Neuronal stem cell (in vitro differentiated cells): ENCODE results near the gene XXYLT1.
A peak's percentile ranks its signal among the peaks of the same experiment; 100 is the strongest.
"Not testable (repeated sequence)": the region's sequence is repeated elsewhere in the genome, so short reads cannot be mapped to it uniquely, and the experiment has no call there.

Experiments
- DNase-seq: peaks from one replicate; pipeline ENCODE4 v3.0.0-alpha.2; 2013; ENCODE audit warnings: low spot score
- H2AFZ ChIP-seq: one replicate; pipeline ENCODE4 v1.6.1; 2013; ENCODE audit warnings: mild to moderate bottlenecking, low read length, inconsistent platforms
- H2AK5ac ChIP-seq: 2 replicates; pipeline ENCODE4 v1.6.1; 2013; ENCODE audit warnings: low read depth, mild to moderate bottlenecking, inconsistent platforms, low read length, moderate library complexity, mixed read lengths
- H2BK120ac ChIP-seq: 2 replicates; pipeline ENCODE4 v1.6.1; 2013; ENCODE audit warnings: low read depth, mild to moderate bottlenecking, inconsistent platforms, low read length, moderate library complexity, mixed read lengths
- H2BK12ac ChIP-seq: one replicate; pipeline ENCODE4 v1.6.1; 2013; ENCODE audit warnings: low read length, inconsistent platforms
- H2BK15ac ChIP-seq: 2 replicates; pipeline ENCODE4 v1.6.1; 2013; ENCODE audit warnings: mild to moderate bottlenecking, low read length, inconsistent platforms, mixed read lengths
- H2BK5ac ChIP-seq: one replicate; pipeline ENCODE4 v1.6.1; 2013; ENCODE audit warnings: inconsistent platforms, mild to moderate bottlenecking, low read length, moderate library complexity
- H3K14ac ChIP-seq: one replicate; pipeline ENCODE4 v1.6.1; 2013; ENCODE audit warnings: low read length, inconsistent platforms
- H3K18ac ChIP-seq: 2 replicates; pipeline ENCODE4 v1.6.1; 2013; ENCODE audit warnings: low read length, inconsistent platforms
- H3K23ac ChIP-seq: 2 replicates; pipeline ENCODE4 v1.6.1; 2013; ENCODE audit warnings: low read depth, mild to moderate bottlenecking, mixed read lengths, low read length, inconsistent platforms; ENCODE audit not compliant: poor library complexity
- H3K27ac ChIP-seq: replicated peaks from 3 replicates; pipeline ENCODE4 v1.5.1; 2013; ENCODE audit warnings: low read length, inconsistent platforms
- H3K27me3 ChIP-seq, 3 experiments: 2 replicates each; pipeline ENCODE4 v1.6.1; 2013; ENCODE audit warnings: low read length in 3 of 3, mild to moderate bottlenecking in 2 of 3, inconsistent platforms in 1 of 3, low read depth in 1 of 3, mixed read lengths in 1 of 3, moderate library complexity in 1 of 3; ENCODE audit not compliant: control insufficient read depth in 3 of 3, insufficient read depth in 3 of 3
- H3K36me3 ChIP-seq, 2 donors: replicated peaks in 1 of 2; 2 replicates each; pipeline ENCODE4 v1.6.1; 2013; ENCODE audit warnings: low read length in 2 of 2; ENCODE audit not compliant: control insufficient read depth in 2 of 2, insufficient read depth in 2 of 2
- H3K4ac ChIP-seq: 2 replicates; pipeline ENCODE4 v1.6.1; 2013; ENCODE audit warnings: inconsistent platforms, mild to moderate bottlenecking, low read length, moderate library complexity
- H3K4me1 ChIP-seq, 2 donors: 1 replicate in 1 of 2; 2 replicates in 1 of 2; pipeline ENCODE4 v1.6.1; 2013; ENCODE audit warnings: low read length in 2 of 2, low read depth in 1 of 2; ENCODE audit not compliant: control insufficient read depth in 2 of 2, insufficient read depth in 1 of 2
- H3K4me2 ChIP-seq: one replicate; pipeline ENCODE4 v1.6.1; 2013; ENCODE audit warnings: mild to moderate bottlenecking, low read length, inconsistent platforms; ENCODE audit not compliant: insufficient read depth, poor library complexity, severe bottlenecking
- H3K4me3 ChIP-seq, 2 donors: 2 replicates each; pipeline ENCODE4 v1.5.1; 2013; ENCODE audit warnings: low read length in 2 of 2, mild to moderate bottlenecking in 2 of 2, inconsistent platforms in 1 of 2, moderate library complexity in 1 of 2
- H3K79me1 ChIP-seq: one replicate; pipeline ENCODE4 v1.6.1; 2013; ENCODE audit warnings: low read depth, mild to moderate bottlenecking, inconsistent platforms, low read length, moderate library complexity
- H3K9ac ChIP-seq: one replicate; pipeline ENCODE4 v1.6.1; 2013; ENCODE audit warnings: mild to moderate bottlenecking, low read depth, low read length, inconsistent platforms; ENCODE audit not compliant: poor library complexity
- H3K9me3 ChIP-seq, 2 donors: replicated peaks in 1 of 2; 2 replicates each; pipeline versions ENCODE3 to v1.6.1; 2013; ENCODE audit warnings: low read length in 2 of 2, mild to moderate bottlenecking in 2 of 2, inconsistent platforms in 1 of 2, low read depth in 1 of 2, mixed read lengths in 1 of 2, moderate library complexity in 1 of 2; ENCODE audit not compliant: control insufficient read depth in 2 of 2, insufficient read depth in 1 of 2
- H4K8ac ChIP-seq: one replicate; pipeline ENCODE4 v1.6.1; 2013; ENCODE audit warnings: low read depth, mild to moderate bottlenecking, inconsistent platforms, low read length, moderate library complexity
- H4K91ac ChIP-seq: one replicate; pipeline ENCODE4 v1.6.1; 2013; ENCODE audit warnings: low read length, low read depth, mild to moderate bottlenecking, inconsistent platforms; ENCODE audit not compliant: poor library complexity
- WGBS, 2 donors: extraction: QIAGEN DNeasy Blood & Tissue Kit; methylation state at CpG; one replicate each; pipeline ENCODE4 v1.1.7; 2013; ENCODE audit warnings: missing lambda C conversion rate in 2 of 2, mixed read lengths in 1 of 2; ENCODE audit not compliant: insufficient read length in 2 of 2, insufficient replicate concordance in 1 of 2; ENCODE audit errors: extremely low coverage in 2 of 2; 5-methylcytosine and 5-hydroxymethylcytosine counted together

The XXYLT1 gene

DNA sequence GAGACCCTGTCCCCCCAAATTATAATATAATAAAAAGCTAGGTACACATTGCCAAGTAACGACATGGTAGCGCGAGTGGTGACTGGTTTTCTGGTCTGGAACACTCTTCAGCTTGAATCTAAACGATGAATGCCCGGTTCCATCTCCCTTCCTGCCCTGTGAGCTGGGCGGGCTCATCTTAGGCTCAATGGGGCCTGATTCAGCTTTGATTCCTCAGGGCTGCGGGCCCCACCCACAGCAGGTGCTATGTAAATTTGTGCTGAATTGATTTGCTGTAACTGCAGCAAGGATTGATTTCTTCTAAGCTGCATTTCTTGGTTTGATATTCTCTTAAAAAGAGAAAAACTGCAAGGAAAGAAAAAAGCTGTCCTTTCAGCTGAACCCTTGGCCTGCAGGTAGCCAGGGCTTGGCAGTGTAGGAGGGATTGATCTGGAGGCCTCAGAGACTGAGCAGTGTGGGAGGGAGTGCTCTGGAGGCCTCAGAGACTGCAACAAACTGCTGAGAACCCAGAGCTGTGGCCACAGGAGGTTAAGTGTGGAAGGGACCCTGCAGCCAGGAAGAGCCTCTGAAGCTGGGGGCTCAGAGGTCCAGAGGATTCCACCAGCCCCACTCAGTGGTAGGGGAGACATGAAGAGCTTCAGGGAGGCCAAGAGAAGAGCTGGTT, 231.6 kb downstream of the XXYLT1 start:
- Histone ChIP-seq H4K8ac (no peak overlapping the region), H3K23ac (no peak overlapping the region), H4K91ac (no peak overlapping the region), H2BK12ac (no peak overlapping the region), H3K9me3 (no peaks in the 10 kb centered on the region), H3K36me3 (no peaks in the 10 kb centered on the region), H3K27me3 (peaks cover 0 to 8% (median 0%) of the 10 kb centered on the region in 3 experiments), H3K9ac (no peak overlapping the region), H2BK15ac (no peak overlapping the region), H3K79me1 (no peaks in the 10 kb centered on the region), H2AFZ (peak overlapping the region; percentile 57), H2AK5ac (no peak overlapping the region), H3K14ac (no peak overlapping the region), H3K4me2 (no peak overlapping the region), H3K4ac (no peak overlapping the region), H2BK120ac (no peak overlapping the region), H3K27ac (no peak overlapping the region), H3K4me1 (peaks cover 2% of the 10 kb centered on the region in 2 donors), H2BK5ac (no peak overlapping the region), H3K18ac (peak overlapping the region; percentile 20), H3K4me3 (no peak overlapping the region)
- WGBS, 2 donors: no CpG with 5 or more reads among the region's 7 CpGs
- DNase-seq: no peak

DNA sequence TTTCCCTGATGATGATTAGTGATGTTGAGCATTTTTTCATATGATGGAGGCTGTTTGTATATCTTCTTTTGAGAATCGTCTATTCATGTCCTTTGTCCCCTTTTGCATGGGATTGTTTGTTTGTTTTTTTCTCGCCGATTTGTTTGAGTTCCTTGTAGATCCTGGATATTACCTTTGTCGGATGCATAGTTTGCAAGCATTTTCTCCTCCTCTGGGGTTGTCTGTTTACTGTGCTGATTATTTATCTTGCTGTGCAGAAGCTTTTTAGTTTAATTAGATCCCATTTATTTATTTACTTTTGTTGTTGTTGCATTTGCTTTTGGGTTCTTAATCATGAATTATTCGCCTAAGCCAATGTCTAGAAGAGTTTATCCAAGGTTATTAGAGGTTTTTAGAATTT, 232.8 kb downstream of the XXYLT1 start:
- Histone ChIP-seq H2BK5ac (no peak overlapping the region), H3K27ac (no peak overlapping the region), H3K4me3 (no peak overlapping the region), H3K36me3 (no peaks in the 10 kb centered on the region), H3K9me3 (no peaks in the 10 kb centered on the region), H3K4me1 (peaks cover 2 to 3% of the 10 kb centered on the region in 2 donors), H3K27me3 (peaks cover 0 to 17% (median 0%) of the 10 kb centered on the region in 3 experiments), H2BK120ac (no peak overlapping the region), H2BK12ac (no peak overlapping the region), H3K9ac (no peak overlapping the region), H3K4me2 (no peak overlapping the region), H3K4ac (no peak overlapping the region), H4K91ac (no peak overlapping the region), H2AK5ac (no peak overlapping the region), H3K79me1 (no peaks in the 10 kb centered on the region), H2BK15ac (no peak overlapping the region), H3K18ac (no peak overlapping the region), H3K14ac (no peak overlapping the region), H2AFZ (no peak overlapping the region), H3K23ac (no peak overlapping the region), H4K8ac (no peak overlapping the region)
- DNase-seq: no peak
- whole genome bisulfite sequencing, 2 donors: no CpG with 5 or more reads among the region's 5 CpGs

GRCh38 chr3:195037586-195037985, 233.4 kb downstream of the XXYLT1 start:
- not testable (repeated sequence) for H2BK12ac ChIP-seq, H2BK120ac ChIP-seq, DNase-seq, H2BK15ac ChIP-seq, H3K4me1 ChIP-seq, H3K14ac ChIP-seq, H2BK5ac ChIP-seq, H3K23ac ChIP-seq, H3K4me2 ChIP-seq, H2AFZ ChIP-seq, H3K9me3 ChIP-seq, H4K91ac ChIP-seq, H3K9ac ChIP-seq, H3K4me3 ChIP-seq, H4K8ac ChIP-seq, H3K36me3 ChIP-seq, H3K27ac ChIP-seq, H2AK5ac ChIP-seq, H3K79me1 ChIP-seq, H3K18ac ChIP-seq, H3K4ac ChIP-seq
- WGBS, 2 donors: no CpG with 5 or more reads among the region's 3 CpGs
- peaks cover 0 to 23% (median 0%) of the 10 kb centered on the region in 3 experiments for H3K27me3 ChIP-seq

DNA sequence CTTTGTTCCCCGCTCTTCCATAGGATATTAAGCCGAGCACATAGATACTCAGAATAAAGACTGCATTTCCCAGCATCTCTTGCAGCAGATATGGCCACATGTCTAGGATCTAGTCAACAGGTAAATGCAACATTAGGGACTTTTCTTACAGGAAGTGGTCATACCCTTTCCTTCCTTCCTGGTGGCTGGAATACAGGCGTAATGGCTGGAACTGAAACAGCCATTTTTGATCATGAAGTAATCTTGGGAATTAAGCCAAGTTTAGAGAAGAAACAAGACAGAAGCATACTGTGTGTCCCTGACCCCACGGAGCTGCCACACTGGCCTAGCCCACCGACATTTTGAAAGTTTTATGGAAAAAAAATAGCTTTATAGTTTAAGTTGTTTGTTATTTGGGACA, 234.0 kb downstream of the XXYLT1 start:
- no CpG with 5 or more reads among the region's 5 CpGs for WGBS, 2 donors
- Histone ChIP-seq H3K18ac (no peak overlapping the region), H2AK5ac (no peak overlapping the region)

More for the DNA sequence above, 234.0 kb downstream of the XXYLT1 start:
- no peak overlapping the region for H4K91ac ChIP-seq
- H3K4me3 ChIP-seq: no peak overlapping the region
- no peak overlapping the region for H2AFZ ChIP-seq
- no peak for DNase-seq
- no peak overlapping the region for H3K14ac ChIP-seq
- H3K79me1 ChIP-seq: no peaks in the 10 kb centered on the region
- H3K9me3 ChIP-seq: no peaks in the 10 kb centered on the region
- no peak overlapping the region for H3K27ac ChIP-seq
- H4K8ac ChIP-seq: no peak overlapping the region
- peaks cover 0 to 3% of the 10 kb centered on the region in 2 donors for H3K4me1 ChIP-seq
- H3K9ac ChIP-seq: no peak overlapping the region
- H3K4me2 ChIP-seq: no peak overlapping the region
- H2BK15ac ChIP-seq: no peak overlapping the region
- H3K4ac ChIP-seq: no peak overlapping the region
- no peak overlapping the region for H2BK120ac ChIP-seq
- H3K27me3 ChIP-seq: peaks cover 0 to 26% (median 0%) of the 10 kb centered on the region in 3 experiments
- no peak overlapping the region for H2BK5ac ChIP-seq
- H3K23ac ChIP-seq: no peak overlapping the region
- no peaks in the 10 kb centered on the region for H3K36me3 ChIP-seq
- no peak overlapping the region for H2BK12ac ChIP-seq
